HG03565 (cell line): Measurements from ENCODE around the gene CNTNAP5.
"Not testable (repeated sequence)": the region's sequence is repeated elsewhere in the genome, so short reads cannot be mapped to it uniquely, and the experiment has no call there.

Source experiments
- ATAC-seq: cut with Tn5 transposase; IDR thresholded peaks from one replicate; pipeline ENCODE4 v1.9.1; 2021; ENCODE audit warnings: mild to moderate bottlenecking, moderate library complexity; ENCODE audit not compliant: unreplicated experiment

CNTNAP5 gene

GRCh38 chr2:124407836-124408534 is 382.9 kb downstream of the CNTNAP5 start:
- ATAC-seq, result not testable (repeated sequence)

- no peak for ATAC-seq
These were observed 399.0 kb downstream of the CNTNAP5 start for GRCh38 chr2:124424074-124424473.

- no peak for ATAC-seq
These were observed 401.0 kb downstream of the CNTNAP5 start for GRCh38 chr2:124426122-124426521.

- ATAC-seq, result no peak
These were observed 401.5 kb downstream of the CNTNAP5 start for GRCh38 chr2:124426625-124427024.

GRCh38 chr2:124437811-124438210 is 412.7 kb downstream of the CNTNAP5 start:
- no peak for ATAC-seq

- ATAC-seq, result no peak
These were observed 425.4 kb downstream of the CNTNAP5 start for GRCh38 chr2:124450481-124450880.

GRCh38 chr2:124476291-124476690 is 451.2 kb downstream of the CNTNAP5 start:
- no peak for ATAC-seq

GRCh38 chr2:124478761-124479160 is 453.7 kb downstream of the CNTNAP5 start:
- ATAC-seq, result no peak

- no peak for ATAC-seq
These were observed 455.9 kb downstream of the CNTNAP5 start for GRCh38 chr2:124480958-124481357.

- no peak for ATAC-seq
These were observed 457.0 kb downstream of the CNTNAP5 start for GRCh38 chr2:124482044-124482443.

- no peak for ATAC-seq
These were observed 457.5 kb downstream of the CNTNAP5 start for GRCh38 chr2:124482551-124482950.

- no peak for ATAC-seq
These were observed 460.6 kb downstream of the CNTNAP5 start for GRCh38 chr2:124485659-124486058.

- ATAC-seq, result no peak
These were observed 464.6 kb downstream of the CNTNAP5 start for GRCh38 chr2:124489686-124490085.

- no peak for ATAC-seq
These were observed 476.6 kb downstream of the CNTNAP5 start for GRCh38 chr2:124501575-124502152.

GRCh38 chr2:124514236-124514635 is 489.1 kb downstream of the CNTNAP5 start:
- no peak for ATAC-seq

GRCh38 chr2:124520953-124521352 is 495.9 kb downstream of the CNTNAP5 start:
- ATAC-seq, result no peak

GRCh38 chr2:124523096-124523495 is 498.0 kb downstream of the CNTNAP5 start:
- no peak for ATAC-seq

GRCh38 chr2:124524155-124524915 is 499.2 kb downstream of the CNTNAP5 start:
- no peak for ATAC-seq

- ATAC-seq, result no peak
These were observed 501.1 kb downstream of the CNTNAP5 start for GRCh38 chr2:124526221-124526620.

- ATAC-seq, result no peak
These were observed 505.1 kb downstream of the CNTNAP5 start for GRCh38 chr2:124530203-124530602.

GRCh38 chr2:124533226-124533954 is 508.3 kb downstream of the CNTNAP5 start:
- no peak for ATAC-seq
